A204.1 (cell line): Measurements from ENCODE around the gene NDST1.
"Not testable (repeated sequence)": the region's sequence is repeated elsewhere in the genome, so short reads cannot be mapped to it uniquely, and the experiment has no call there.

Experiments used
- FAIRE-seq: peaks from 2 replicates; lab custom pipeline; 2012; peaks lifted over from hg19 to GRCh38; lab: Jason Lieb, UNC

Gene NDST1

DNA sequence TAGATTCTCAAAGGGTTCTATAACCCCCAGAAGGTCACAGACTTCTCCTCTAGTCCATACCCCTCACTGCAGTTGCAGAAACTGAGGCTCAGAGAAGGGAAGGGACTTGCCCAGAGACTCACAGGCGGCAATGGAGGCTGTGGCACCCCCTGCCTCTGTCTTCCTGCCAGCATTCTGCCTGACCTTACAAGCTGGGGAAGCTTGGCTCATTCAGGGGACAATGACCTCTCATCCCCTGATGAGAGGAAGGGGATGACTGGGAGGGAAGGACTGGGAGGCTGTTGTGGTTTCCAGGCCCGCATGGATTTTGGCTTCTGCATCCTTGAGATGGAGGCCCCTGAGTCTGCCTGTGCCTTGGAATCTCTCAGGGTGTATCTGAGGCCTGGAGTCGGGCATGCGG is 897 bp downstream of the NDST1 start:
- FAIRE-seq = no peak

- no peak for FAIRE-seq
These were observed 2.1 kb downstream of the NDST1 start for GRCh38 chr5:150509992-150510391.

GRCh38 chr5:150510460-150511263 is 2.7 kb downstream of the NDST1 start:
- FAIRE-seq = no peak

GRCh38 chr5:150511578-150512367 is 3.8 kb downstream of the NDST1 start:
- no peak for FAIRE-seq

- no peak for FAIRE-seq
These were observed 4.4 kb downstream of the NDST1 start for GRCh38 chr5:150512368-150512747.

DNA sequence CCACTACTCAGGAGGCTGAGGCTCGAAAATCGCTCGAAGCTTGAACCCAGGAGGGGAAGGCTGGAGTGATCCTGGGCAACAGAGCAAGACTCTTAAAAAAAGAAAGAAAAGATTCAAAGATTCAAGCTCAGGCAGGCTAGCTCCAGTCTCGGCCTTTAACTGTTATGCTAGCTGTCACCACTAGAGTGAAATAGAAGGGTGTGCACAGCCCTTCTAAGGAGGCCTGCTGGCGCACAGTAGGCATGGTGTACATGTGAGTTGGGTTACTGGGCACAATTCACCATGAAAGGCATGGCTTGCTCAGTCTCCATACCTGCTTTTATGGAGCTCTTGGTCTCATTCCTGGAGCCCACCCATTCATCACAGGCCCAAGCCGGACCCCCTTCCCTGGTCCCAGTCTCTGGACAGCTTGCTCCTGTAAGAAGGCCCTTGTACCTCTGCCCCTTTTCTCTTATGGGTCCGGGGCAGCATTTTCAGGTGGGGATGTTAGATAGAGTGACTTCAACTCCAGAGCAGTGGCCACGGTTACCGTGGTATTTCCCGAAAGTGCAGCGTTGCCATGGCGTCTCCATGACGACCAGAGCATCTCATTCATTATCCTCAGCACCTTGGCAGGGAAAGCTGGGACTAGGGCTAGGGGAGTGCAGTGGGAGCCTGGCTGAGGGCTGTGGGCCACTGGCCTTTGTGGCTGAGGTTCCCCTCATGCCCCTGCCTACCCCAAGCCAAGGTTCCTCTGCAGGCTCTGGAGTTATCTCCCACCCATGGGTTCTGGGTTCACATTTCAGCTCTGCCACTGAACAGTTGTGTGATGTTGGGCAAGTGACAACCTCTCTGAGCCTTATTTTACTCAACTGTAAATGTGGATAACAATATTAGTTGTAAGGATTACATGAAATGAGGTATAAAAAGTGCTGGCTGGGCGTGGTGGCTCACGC is 5.7 kb downstream of the NDST1 start:
- no peak for FAIRE-seq

DNA sequence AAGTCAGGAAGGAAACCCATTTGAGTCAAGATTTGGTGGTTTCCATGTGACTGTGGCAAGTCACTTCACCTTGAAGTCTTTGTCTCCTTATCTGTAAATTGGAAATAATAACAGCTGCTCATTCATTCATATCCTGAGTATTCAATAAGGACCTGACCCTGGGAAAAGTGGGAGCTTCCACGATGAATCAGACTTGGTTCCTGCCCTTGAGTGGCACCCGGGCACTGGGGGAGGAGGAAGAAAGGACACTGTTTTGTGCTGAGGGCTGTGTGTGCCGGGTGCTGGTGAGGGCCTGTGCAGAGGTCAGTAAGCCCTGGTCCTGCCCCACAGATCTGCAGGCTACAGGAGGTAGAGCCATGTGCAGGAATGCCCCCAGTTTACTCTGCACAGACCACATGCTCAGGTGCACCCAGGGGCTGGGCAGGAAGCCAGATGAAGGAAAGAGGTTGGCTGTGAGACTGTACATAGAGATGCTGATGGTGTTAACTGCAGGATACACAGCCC is 6.8 kb downstream of the NDST1 start:
- no peak for FAIRE-seq

- FAIRE-seq = no peak
These were observed 7.5 kb downstream of the NDST1 start for GRCh38 chr5:150515446-150515845.

DNA sequence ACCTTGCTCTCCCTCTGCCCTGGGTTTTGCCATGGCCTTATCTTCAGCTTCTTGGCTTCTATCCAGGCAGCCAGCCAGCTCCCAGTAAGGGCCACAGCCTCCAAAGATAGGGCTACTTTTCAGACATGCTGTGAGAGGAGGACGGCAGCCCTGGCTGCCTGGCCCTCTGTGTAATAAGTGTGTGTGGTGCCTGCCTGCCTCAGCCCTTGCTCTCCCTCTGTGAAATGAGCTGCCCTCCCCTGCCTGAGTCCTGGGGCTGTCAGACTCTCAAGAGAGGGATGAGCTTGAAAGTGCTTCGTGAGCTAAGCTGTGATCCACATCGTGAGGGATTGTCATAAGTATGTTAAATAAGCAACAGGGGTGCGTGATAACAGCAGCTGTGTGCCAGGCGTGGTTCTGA is 8.1 kb downstream of the NDST1 start:
- FAIRE-seq = no peak

- no peak for FAIRE-seq
These were observed 9.6 kb downstream of the NDST1 start for GRCh38 chr5:150517272-150518152.

DNA sequence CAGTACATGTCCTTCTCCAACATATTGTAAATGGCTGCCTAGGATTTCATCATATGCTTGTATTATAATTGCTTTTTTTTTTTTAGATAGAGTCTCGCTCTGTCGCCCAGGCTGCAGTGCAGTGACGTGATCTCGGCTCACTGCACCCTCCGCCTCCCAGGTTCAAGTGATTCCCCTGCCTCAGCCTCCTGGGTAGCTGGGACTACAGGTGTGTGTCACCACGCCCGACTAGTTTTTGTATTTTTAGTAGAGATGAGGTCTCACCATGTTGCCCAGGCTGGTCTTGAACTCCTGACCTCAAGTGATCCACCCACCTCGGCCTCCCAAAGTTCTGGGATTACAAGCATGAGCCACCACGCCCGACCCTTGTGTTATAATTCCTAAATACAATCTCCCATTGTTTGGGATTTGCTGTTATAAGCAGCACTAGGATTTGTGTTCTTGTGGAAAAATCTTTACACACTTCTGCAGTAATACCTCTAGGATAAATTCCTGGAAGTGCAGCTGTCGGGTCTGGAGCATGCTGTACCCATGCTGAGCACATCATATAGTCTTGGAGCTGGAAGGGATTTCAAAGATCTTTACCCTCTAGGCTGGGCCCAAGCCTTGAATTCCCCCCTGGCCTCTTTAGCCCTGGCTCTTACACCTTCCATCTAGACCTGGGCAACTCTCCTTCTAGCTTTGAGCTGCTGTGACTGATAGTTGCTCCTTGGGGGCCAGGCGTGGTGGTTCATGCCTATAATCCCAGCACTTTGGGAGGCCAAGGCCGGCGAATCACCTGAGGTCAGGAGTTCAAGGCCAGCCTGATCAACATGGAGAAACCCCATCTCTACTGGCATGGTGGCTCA is 11.0 kb downstream of the NDST1 start:
- FAIRE-seq = not testable (repeated sequence)

- no peak for FAIRE-seq
These were observed 11.6 kb downstream of the NDST1 start for GRCh38 chr5:150519560-150519945.

DNA sequence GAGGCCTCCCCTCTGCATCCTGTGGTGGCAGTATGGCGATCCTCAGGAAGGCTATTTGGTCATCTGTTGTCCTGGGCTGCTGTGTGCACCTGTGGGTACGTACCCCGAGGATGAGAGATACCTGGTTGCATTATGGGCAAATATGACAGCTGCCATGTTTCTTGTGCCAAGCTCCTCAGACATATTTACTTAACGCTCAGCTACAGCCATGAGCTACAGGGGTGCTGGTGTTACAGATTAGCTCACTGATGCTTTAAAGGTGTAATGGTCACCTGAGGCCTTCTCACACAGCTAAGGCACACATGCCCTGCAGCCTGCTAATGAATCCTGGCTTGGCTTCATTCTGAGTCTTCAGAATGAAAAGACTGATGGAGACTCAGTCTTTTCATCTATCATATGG is 12.0 kb downstream of the NDST1 start:
- no peak for FAIRE-seq

- no peak for FAIRE-seq
These were observed 13.0 kb downstream of the NDST1 start for GRCh38 chr5:150520747-150521521.

GRCh38 chr5:150521522-150521817 is 13.5 kb downstream of the NDST1 start:
- FAIRE-seq = no peak

DNA sequence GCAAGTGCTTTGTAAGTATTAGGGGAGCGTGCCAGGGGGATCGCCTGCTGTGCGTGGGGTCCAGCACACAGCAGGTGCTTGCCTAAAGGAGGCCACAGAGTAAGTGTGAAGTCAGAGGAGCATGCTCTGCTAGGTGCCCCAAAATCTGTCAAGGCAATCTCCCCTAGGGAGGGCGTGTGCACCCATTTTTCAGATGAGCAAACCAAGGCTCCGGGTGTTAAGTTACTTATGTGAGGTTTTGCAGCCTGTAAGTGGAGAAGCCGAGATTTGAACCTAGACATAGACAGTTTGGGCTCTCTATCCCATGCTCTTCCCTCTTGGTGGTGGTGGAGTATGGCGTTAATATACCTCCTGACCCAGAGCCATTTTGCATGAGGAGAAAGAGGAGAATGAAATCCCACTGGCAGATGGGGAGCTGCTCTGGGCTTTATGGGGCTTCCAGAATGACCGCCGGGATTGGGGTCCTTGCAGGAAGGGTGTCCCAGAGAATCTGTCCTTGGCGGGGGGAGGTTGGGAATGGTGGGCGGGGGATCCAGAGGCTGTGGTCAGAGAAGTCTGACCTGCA is 14.1 kb downstream of the NDST1 start:
- FAIRE-seq = no peak

GRCh38 chr5:150522504-150523414 is 14.8 kb downstream of the NDST1 start:
- no peak for FAIRE-seq
